Lung (tissue), 12 donors: Measurements from ENCODE around the gene DACT2. TPM values are rescaled to one million over a fixed set of nuclear protein-coding genes. Genes with fewer than 3 reads are reported as not detected.

Experiments
- ATAC-seq: fragments of 200-7000 bp; cut with Tn5 transposase; one replicate; pipeline ENCODE4 v1.9.1; 2020; ENCODE audit warnings: moderate number of reproducible peaks; ENCODE audit not compliant: insufficient read depth, low FRiP score
- DNase-seq, 3 donors: peaks; one replicate each; pipeline ENCODE4 v3.0.0-alpha.2; 2013 to 2017
- H3K27ac ChIP-seq, 2 donors: one replicate each; pipeline ENCODE4 v1.5.1; 2013; ENCODE audit warnings: mild to moderate bottlenecking in 2 of 2, moderate library complexity in 2 of 2, control low read depth in 1 of 2, inconsistent platforms in 1 of 2, low read depth in 1 of 2, low read length in 1 of 2
- H3K27me3 ChIP-seq, 3 donors: one replicate each; pipeline ENCODE4 v1.5.1; 2013; ENCODE audit warnings: low read length in 2 of 3; ENCODE audit not compliant: control insufficient read depth in 3 of 3, insufficient read depth in 3 of 3
- H3K36me3 ChIP-seq, 4 donors: one replicate each; pipeline ENCODE4 v1.5.1; 2013; ENCODE audit warnings: low read length in 4 of 4, mild to moderate bottlenecking in 1 of 4, moderate library complexity in 1 of 4; ENCODE audit not compliant: control insufficient read depth in 4 of 4, insufficient read depth in 4 of 4
- H3K4me1 ChIP-seq, 5 donors: one replicate each; pipeline ENCODE4 v1.5.1; 2013; ENCODE audit warnings: low read length in 5 of 5, mild to moderate bottlenecking in 2 of 5, moderate library complexity in 1 of 5; ENCODE audit not compliant: control insufficient read depth in 5 of 5, insufficient read depth in 5 of 5
- H3K4me3 ChIP-seq: one replicate; pipeline ENCODE4 v1.5.1; 2013; ENCODE audit warnings: mild to moderate bottlenecking, control low read depth, moderate library complexity
- H3K9ac ChIP-seq, 2 donors: one replicate each; pipeline ENCODE4 v1.5.1; 2013; ENCODE audit warnings: low read length in 2 of 2, control low read depth in 1 of 2; ENCODE audit not compliant: insufficient read depth in 1 of 2
- H3K9me3 ChIP-seq, 4 donors: one replicate each; pipeline ENCODE4 v1.5.1; 2013; ENCODE audit warnings: low read length in 3 of 4, mild to moderate bottlenecking in 1 of 4, moderate library complexity in 1 of 4; ENCODE audit not compliant: control insufficient read depth in 4 of 4, insufficient read depth in 3 of 4
- WGBS, 2 donors: extraction: QIAGEN DNeasy Blood & Tissue Kit; methylation state at CpG; one replicate each; pipeline ENCODE4 v1.1.7; 2013; 5-methylcytosine and 5-hydroxymethylcytosine counted together
- polyA plus RNA-seq, 2 donors: library from polyadenylated mRNA; stranded (reverse); fragments of 200-250 nt; gene quantifications; one replicate each; pipeline ENCODE4 v1.2.1, GENCODE V29; 2013
- total RNA-seq, 2 donors: library from RNA; depleted of rRNA in 1 of 2; stranded (reverse); fragments of >200 nt in 1 of 2; gene quantifications; one replicate each; pipeline ENCODE4 v1.2.1, GENCODE V29; 2014 to 2021
- TF ChIP-seq, protein P1 (sequence below): IDR thresholded peaks from 2 replicates; pipeline ENCODE4 v1.5.1; 2012; ENCODE audit warnings: mild to moderate bottlenecking; ENCODE audit errors: control extremely low read depth, extremely low read depth
- donor health status: control.
- donor health status: control.
- donor health status: Bipolar disorder and iron deficiency.
- donor health status: healthy.
- donor health status: DM: yes; HTN: yes; CAD: no.

The DACT2 gene
- total and polyA plus RNA-seq, 4 donors = 0.30 to 2.6 (median 1.7) TPM

DNA sequence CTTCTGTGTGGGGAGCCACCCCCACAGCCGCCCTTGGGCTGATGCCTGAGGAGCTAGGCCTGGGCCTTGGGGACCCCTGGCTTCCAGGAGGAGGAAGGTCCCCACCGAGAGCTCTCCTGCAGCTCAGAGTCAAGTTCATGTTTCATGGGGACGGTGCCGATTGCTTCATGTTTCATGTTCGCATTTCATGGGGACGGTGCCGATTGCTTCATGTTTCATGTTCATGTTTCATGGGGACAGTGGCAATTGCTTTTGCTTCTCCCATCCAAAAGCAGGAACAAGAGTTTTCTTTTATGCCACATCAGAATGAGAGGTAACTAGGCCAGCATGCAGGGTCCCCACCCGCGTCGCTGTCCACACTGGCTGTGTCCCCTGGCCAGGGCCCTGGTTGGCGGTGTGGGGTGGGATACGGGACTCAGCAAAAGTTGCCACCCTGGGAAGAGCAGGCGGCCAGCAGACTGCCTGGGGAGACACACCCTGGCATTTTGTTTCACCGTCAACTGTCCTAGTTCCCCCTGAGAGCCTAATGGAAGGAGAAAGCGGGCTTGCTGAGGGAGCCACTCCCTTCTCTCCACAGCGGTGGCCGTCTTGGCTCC, 46.0 kb downstream of the DACT2 start:
- WGBS, 2 donors = 63 to 64% methylated on average over 17 of the region's 17 CpGs
- Histone ChIP-seq H3K27ac (no peak overlapping the region), H3K9me3 (no peaks in the 10 kb centered on the region), H3K36me3 (no peaks in the 10 kb centered on the region), H3K4me3 (no peak overlapping the region), H3K4me1 (peaks cover 0 to 38% (median 16%) of the 10 kb centered on the region in 5 donors), H3K27me3 (no peaks in the 10 kb centered on the region), H3K9ac (no peak overlapping the region)
- TF ChIP-seq, protein P1, sequence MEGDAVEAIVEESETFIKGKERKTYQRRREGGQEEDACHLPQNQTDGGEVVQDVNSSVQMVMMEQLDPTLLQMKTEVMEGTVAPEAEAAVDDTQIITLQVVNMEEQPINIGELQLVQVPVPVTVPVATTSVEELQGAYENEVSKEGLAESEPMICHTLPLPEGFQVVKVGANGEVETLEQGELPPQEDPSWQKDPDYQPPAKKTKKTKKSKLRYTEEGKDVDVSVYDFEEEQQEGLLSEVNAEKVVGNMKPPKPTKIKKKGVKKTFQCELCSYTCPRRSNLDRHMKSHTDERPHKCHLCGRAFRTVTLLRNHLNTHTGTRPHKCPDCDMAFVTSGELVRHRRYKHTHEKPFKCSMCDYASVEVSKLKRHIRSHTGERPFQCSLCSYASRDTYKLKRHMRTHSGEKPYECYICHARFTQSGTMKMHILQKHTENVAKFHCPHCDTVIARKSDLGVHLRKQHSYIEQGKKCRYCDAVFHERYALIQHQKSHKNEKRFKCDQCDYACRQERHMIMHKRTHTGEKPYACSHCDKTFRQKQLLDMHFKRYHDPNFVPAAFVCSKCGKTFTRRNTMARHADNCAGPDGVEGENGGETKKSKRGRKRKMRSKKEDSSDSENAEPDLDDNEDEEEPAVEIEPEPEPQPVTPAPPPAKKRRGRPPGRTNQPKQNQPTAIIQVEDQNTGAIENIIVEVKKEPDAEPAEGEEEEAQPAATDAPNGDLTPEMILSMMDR = no peak
- DNase-seq = peak in 2 of 3 donors; percentile 31 to 47
- ATAC-seq = no peak

DNA sequence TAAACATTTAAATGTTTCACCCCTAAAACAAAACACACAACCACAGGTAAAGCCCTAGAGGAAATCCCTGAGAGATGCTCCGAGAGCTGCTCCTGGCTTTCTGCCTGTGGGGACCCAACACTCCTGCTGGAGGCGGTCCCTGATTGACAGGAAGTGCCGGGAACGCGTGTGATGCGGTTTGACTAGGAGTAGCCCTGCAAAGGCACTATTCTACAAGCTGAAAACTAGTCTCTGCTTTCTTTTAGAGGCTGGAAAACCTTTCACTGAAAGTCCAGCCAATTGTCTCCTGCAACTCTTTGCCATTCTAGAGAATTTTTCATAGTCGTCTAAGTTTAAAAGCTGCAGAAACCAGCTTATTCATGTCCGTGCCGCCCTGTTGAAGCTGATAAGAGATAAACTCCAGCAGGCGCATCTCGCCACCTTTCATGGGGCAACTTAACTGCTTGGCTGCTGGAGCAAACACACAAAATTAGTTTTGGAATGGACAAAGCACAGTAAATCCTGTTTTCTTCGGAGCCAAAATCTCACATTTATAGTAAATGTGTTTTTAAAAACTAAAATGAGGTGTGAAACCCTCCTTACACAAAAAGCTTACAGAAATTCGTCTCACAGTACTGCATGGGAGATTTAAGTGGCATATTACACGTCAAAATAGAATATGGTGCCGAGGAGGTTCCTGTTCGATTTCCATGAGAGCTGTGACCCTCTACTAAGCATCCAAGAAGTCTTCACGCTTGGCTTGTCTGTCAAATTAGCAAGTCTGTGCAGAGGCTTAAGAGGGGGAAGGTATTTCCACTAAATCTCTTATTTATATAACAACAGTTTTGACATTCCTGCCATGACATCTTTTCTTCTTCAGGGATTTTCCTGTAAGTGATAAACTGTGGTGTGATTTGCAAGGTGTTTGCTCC, 46.9 kb downstream of the DACT2 start:
- 31 to 32% methylated on average over 17 of the region's 17 CpGs for WGBS, 2 donors
- DNase-seq = peak; percentile 73 to 85 (median 83)

DNA sequence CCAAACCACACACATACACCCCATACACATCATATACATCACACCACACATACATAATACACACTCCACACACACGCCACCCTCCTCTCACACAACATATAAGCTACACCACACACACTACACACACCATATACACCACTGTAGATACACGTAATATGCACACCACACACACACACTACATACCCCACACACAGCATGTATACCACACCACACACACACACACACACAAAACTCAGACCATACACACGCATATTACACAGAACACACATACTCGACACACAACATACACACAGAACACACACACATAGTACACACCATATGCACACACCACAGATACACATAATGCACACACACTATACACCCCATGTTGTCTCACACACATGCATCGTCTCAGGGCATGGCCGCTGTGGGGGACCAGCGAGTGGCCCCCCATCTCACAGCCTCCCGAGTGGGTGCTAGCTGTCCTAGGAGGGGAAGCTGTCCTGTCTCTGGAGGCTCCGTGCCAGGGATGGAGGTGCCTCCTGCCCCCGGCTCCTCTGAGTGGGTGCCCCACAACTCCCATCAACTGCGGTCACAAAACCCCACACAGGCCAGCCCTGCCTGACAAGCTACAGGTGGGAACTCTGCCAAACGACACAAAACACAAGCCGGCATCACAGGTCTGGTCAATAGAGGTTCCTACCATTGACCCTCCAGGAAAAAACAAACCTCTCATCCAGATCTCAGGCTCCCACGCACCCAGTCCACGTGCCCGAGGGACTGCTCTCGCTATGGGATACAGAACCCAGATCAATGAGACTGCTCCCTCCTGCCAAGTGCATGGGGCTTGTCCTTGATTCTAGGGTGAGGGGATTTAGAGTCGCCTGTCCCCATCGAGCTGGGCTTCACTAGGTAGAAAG, 49.1 kb downstream of the DACT2 start:
- no peak overlapping the region for H3K27ac ChIP-seq
- H3K9ac ChIP-seq = no peak overlapping the region
- H3K9me3 ChIP-seq = no peaks in the 10 kb centered on the region
- peaks cover 0 to 37% (median 16%) of the 10 kb centered on the region in 5 donors for H3K4me1 ChIP-seq
- ATAC-seq (no peak), DNase-seq (no peak)
- H3K4me3 ChIP-seq = no peak overlapping the region
- H3K27me3 ChIP-seq = no peaks in the 10 kb centered on the region
- TF ChIP-seq, protein P1 = no peak
- H3K36me3 ChIP-seq = no peaks in the 10 kb centered on the region
- WGBS, 2 donors = 83 to 91% methylated on average over 19 of the region's 19 CpGs

More for the DNA sequence above, 46.9 kb downstream of the DACT2 start:
- Histone ChIP-seq H3K36me3 (no peaks in the 10 kb centered on the region), H3K9me3 (no peaks in the 10 kb centered on the region), H3K9ac (no peak overlapping the region), H3K27ac (no peak overlapping the region), H3K27me3 (no peaks in the 10 kb centered on the region), H3K4me1 (peaks cover 0 to 37% (median 16%) of the 10 kb centered on the region in 5 donors), H3K4me3 (no peak overlapping the region)
- TF ChIP-seq, protein P1 = no peak
- no peak for ATAC-seq
